Thyroid gland (tissue), 4 donors: ENCODE results near the gene ZGRF1. TPM values are rescaled to one million over a fixed set of nuclear protein-coding genes. Genes with fewer than 3 reads are reported as not detected.

Source experiments
- DNase-seq, 2 donors: peaks; one replicate each; pipeline ENCODE4 v3.0.0-alpha.2; 2019
- H3K27ac ChIP-seq, 3 donors: fragments of 200-600 bp; sonication (generic); 1 replicate in 2 of 3; 2 replicates in 1 of 3; pipeline ENCODE4 v1.5.1; 2016 to 2019; ENCODE audit warnings: mild to moderate bottlenecking in 1 of 3, moderate library complexity in 1 of 3
- H3K27me3 ChIP-seq: fragments of 200-600 bp; sonication (generic); one replicate; pipeline ENCODE4 v1.5.1; 2019
- H3K36me3 ChIP-seq, 2 donors: fragments of 200-600 bp; sonication (generic); one replicate each; pipeline ENCODE4 v1.5.1; 2016 to 2019
- H3K4me1 ChIP-seq, 2 donors: fragments of 200-600 bp; sonication (generic); one replicate each; pipeline ENCODE4 v1.5.1; 2017 to 2019
- H3K4me3 ChIP-seq, 3 donors: fragments of 200-600 bp; sonication (generic); replicated peaks in 1 of 3; 1 replicate in 2 of 3; 2 replicates in 1 of 3; pipeline ENCODE4 v1.5.1; 2016; ENCODE audit warnings: mild to moderate bottlenecking in 1 of 3
- H3K9me3 ChIP-seq: fragments of 200-600 bp; sonication (generic); one replicate; pipeline ENCODE4 v1.5.1; 2017
- POLR2A ChIP-seq, 2 donors: fragments of 450-650 bp; IDR thresholded peaks; one replicate each; pipeline ENCODE4 v1.6.1; 2017; ENCODE audit warnings: antibody characterized with exemption in 2 of 2, mild to moderate bottlenecking in 2 of 2, moderate library complexity in 1 of 2
- WGBS, 2 donors: methylation state at CpG; one replicate each; pipeline ENCODE4 v1.1.5; 2017; 5-methylcytosine and 5-hydroxymethylcytosine counted together
- intact Hi-C: fragments of 100-400 bp; cut with DNase I; formaldehyde crosslinking; loops from one replicate; pipeline ENCODE4 v1.15.1; 2023
- total RNA-seq, 4 donors: library from RNA; depleted of rRNA; stranded (reverse); fragments of >200 nt; gene quantifications; one replicate each; pipeline ENCODE4 v1.2.3, GENCODE V29; 2016
- TF ChIP-seq, protein P1 (sequence below), 6 experiments: fragments of 200-600 bp in 3 of 6; fragments of 450-650 bp in 3 of 6; sonication (generic) in 3 of 6; IDR thresholded peaks; one replicate each; pipeline ENCODE4 v1.5.1; 2016 to 2019; ENCODE audit warnings: antibody characterized with exemption in 6 of 6, mild to moderate bottlenecking in 2 of 6, inconsistent platforms in 1 of 6, moderate library complexity in 1 of 6

The ZGRF1 gene
- total RNA-seq, 4 donors from 2014 or later, result 5.2 to 9.0 (median 6.5) TPM

GRCh38 chr4:112511093-112511802, 125.5 kb downstream of the ZGRF1 start:
- no peak for DNase-seq
- 13 to 19% methylated on average over 39 to 40 of the region's 40 CpGs for WGBS, 2 donors
- Histone ChIP-seq H3K27ac (no peak overlapping the region), H3K27me3 (peaks cover 51% of the 10 kb centered on the region), H3K36me3 (no peaks in the 10 kb centered on the region), H3K4me1 (peaks cover 36 to 38% of the 10 kb centered on the region in 2 donors), H3K4me3 (peak overlapping the region in 1 of 3 donors; percentile 1), H3K9me3 (no peaks in the 10 kb centered on the region)
- TF ChIP-seq POLR2A (IDR thresholded peaks at IDR 0.05), result no peak
- TF ChIP-seq, protein P1, sequence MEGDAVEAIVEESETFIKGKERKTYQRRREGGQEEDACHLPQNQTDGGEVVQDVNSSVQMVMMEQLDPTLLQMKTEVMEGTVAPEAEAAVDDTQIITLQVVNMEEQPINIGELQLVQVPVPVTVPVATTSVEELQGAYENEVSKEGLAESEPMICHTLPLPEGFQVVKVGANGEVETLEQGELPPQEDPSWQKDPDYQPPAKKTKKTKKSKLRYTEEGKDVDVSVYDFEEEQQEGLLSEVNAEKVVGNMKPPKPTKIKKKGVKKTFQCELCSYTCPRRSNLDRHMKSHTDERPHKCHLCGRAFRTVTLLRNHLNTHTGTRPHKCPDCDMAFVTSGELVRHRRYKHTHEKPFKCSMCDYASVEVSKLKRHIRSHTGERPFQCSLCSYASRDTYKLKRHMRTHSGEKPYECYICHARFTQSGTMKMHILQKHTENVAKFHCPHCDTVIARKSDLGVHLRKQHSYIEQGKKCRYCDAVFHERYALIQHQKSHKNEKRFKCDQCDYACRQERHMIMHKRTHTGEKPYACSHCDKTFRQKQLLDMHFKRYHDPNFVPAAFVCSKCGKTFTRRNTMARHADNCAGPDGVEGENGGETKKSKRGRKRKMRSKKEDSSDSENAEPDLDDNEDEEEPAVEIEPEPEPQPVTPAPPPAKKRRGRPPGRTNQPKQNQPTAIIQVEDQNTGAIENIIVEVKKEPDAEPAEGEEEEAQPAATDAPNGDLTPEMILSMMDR (IDR thresholded peaks at IDR 0.05), result no peak
- intact Hi-C loops, result no loop called here

DNA sequence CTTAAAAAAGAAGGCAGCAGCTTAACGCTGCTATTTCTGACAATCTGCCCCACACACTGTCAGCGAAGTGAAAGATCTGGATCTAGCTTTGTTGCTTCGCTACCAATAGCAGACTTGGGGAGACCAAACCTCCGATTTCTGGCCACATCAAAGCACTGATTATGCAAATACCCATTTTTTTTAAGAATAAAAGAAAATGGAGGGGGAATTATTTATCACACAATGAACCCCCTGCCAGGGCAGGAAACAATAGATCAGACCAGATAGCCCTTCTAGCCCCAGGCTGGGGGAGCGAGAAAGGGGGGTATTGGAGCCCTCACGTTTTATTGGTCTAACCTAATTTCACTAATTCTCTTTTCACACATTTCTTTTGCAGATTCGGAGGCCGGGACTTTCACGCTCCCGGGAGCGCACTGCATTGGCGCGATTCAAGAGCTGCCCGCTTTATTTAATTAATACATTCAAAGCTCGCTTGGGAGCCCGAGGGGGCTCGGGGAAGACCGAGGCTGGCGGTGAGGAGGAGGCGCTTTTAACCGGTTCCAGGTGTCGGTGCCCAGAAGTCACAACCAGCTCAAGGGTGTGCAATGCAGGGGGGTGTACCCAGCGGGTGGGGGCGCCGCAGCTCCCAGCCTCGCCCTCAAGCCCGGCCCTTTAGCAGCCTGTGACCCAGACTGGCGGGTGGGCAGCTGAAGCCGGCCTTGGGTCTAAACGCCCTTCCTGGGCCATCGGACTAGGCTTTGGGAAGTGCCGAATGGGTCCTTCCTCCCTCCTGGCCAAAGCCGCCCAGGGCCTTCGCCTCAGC, 126.2 kb downstream of the ZGRF1 start:
- H3K36me3 ChIP-seq, result no peaks in the 10 kb centered on the region
- no peaks in the 10 kb centered on the region for H3K9me3 ChIP-seq
- peaks cover 50% of the 10 kb centered on the region for H3K27me3 ChIP-seq
- peak overlapping the region in 1 of 3 donors; percentile 1 for H3K4me3 ChIP-seq
- DNase-seq, result no peak
- H3K4me1 ChIP-seq, result peaks cover 32% of the 10 kb centered on the region in 2 donors
- WGBS, 2 donors, result 4 to 5% methylated on average over 16 to 31 of the region's 34 CpGs
- intact Hi-C loops, result no loop called here
- H3K27ac ChIP-seq, result no peak overlapping the region
- TF ChIP-seq POLR2A (IDR thresholded peaks at IDR 0.05), result no peak
- TF ChIP-seq, protein P1 (IDR thresholded peaks at IDR 0.05), result no peak

- intact Hi-C loops, result no loop called here
- TF ChIP-seq POLR2A (IDR thresholded peaks at IDR 0.05), result no peak
- TF ChIP-seq, protein P1 (IDR thresholded peaks at IDR 0.05), result no peak
- no peak for DNase-seq
Observed at GRCh38 chr4:112509243-112510141, 127.2 kb downstream of the ZGRF1 start.

GRCh38 chr4:112508356-112508755, 128.4 kb downstream of the ZGRF1 start:
- TF ChIP-seq, protein P1 (IDR thresholded peaks at IDR 0.05), result no peak
- no peak for TF ChIP-seq POLR2A (IDR thresholded peaks at IDR 0.05)
- Histone ChIP-seq H3K36me3 (no peaks in the 10 kb centered on the region), H3K27me3 (peaks cover 37% of the 10 kb centered on the region), H3K9me3 (no peaks in the 10 kb centered on the region), H3K4me1 (peaks cover 23 to 25% of the 10 kb centered on the region in 2 donors), H3K4me3 (no peak overlapping the region), H3K27ac (no peak overlapping the region)
- 10 to 11% methylated on average over 6 of the region's 6 CpGs for WGBS, 2 donors
- DNase-seq, result no peak
- intact Hi-C loops, result no loop called here

More at GRCh38 chr4:112509243-112510141, 127.2 kb downstream of the ZGRF1 start:
- Histone ChIP-seq H3K4me3 (peak overlapping the region in 1 of 3 donors; percentile 5), H3K36me3 (no peaks in the 10 kb centered on the region), H3K9me3 (no peaks in the 10 kb centered on the region), H3K27ac (no peak overlapping the region), H3K27me3 (peaks cover 45% of the 10 kb centered on the region), H3K4me1 (peaks cover 25 to 27% of the 10 kb centered on the region in 2 donors)
- WGBS, 2 donors, result 3 to 7% methylated on average over 45 to 46 of the region's 46 CpGs
